ENCODE results near the gene ELOB. TPM values are rescaled to one million over a fixed set of nuclear protein-coding genes. Genes with fewer than 3 reads are reported as not detected.

ELOB gene
- polyA plus RNA-seq, 3 donors = 199 to 241 (median 210) TPM

DNA sequence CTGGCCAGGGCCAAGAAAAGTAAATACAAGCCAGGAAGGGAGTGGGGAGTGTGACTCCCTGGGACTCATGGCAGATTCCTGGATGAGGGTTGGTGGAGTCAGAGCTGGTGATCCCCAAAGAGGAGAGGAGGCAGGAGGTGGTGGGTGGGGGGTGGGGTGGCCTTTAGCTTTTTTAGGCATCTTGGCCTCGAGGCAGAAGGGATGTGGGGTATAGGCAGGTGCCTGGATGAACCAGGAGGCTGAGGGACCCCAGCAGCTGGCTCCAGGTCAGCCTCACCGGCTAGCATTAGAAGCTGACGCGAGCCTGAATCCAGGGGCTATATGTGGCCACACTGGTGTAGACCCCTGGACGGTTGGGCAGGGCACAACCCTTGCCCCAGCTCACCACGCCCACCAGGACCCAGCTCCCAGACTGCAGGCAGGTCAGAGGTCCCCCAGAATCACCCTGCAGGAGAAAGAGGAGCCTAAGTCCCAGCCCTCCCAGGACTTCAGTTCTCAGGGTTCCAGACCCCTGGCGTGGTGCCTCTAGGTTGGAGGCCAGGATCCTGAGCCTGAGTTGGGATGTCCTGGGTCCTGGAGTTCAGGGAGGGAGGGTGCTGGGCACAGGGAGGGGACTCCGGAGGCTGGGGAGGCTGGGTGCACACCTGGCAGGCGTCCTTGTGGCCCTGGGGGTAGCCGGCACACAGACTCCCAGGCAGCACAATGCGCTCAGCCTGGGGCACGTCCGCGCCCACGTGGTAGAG lies 7.4 kb upstream of the ELOB start:
- DNase-seq (ENCODE audit: low read depth in 3 of 3, low spot score in 2 of 3) = no peak

DNA sequence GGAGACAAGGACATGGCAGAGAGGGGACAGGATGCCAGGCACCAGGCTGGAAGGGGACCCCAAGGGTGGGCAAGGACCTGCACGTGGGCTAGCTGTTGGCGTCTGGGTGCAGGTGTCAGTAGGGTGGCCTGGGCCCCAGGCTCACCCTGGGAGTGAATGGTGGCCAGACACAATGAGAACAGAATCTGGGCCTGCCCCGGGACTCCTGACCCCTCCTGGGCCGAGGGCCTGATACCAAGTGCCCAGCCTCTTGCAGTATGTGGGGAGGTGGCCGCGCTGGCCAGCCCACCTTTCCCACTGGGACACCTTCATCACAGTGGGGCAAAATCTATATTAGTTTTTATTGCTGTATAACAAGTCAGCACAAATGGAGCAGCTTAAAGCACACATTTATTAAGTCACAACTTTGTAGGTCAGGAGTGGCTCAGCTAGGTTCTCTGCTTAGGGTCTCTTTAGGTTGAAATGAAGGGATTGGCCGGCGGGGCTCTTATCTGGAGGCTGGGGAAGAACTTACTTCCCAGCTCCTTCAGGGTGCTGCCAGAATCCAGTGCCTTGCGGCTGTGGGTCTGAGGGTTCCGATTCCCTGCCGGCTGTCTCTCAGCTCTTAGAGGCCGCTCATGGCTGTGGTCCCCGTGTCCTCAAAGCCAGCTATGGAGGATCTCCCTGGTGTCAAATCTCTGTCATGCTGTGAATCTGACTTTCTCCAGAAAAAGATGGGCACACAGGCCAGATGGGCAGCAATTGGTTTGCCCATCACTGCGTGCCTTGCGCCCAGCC lies 6.7 kb upstream of the ELOB start:
- no peak for DNase-seq (ENCODE audit: low read depth in 3 of 3, low spot score in 2 of 3)

DNA sequence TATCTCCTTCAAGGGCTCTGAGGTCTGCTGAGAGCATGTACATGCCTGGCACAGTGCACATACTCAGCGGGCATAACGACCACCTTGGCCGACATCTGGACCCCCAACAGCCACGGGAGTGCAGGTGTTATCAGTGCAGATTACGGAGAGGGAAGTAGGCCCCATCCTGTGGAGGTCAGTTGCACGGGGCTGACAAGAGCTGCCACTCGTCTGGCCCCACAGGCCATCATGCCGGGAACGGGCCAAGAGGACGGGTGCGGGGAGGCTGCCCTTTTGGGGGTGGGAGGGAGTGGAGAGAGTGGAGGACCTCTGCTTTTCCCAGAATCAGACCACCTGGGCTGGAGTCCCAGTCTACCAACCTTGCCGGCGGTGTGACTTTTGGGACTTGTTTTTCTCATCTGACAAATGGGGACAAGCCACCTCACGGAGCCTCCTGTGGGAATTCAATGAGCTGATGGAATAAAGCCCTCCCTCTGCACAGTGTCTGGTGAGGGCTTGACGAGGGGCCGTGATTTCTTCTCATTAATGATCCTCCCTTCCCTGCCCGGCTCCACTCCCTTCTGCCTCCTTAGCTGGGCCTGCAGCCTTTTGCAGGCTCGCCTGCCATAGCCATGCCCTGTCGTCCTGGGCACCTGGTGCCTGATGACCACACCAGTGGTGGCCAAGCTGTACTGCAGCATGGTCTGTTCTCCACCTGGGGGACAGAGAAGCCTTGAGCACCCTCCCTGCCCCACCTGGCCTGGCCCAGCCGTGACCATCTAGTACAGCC lies 5.7 kb upstream of the ELOB start:
- no peak for DNase-seq (ENCODE audit: low read depth in 3 of 3, low spot score in 2 of 3)

DNA sequence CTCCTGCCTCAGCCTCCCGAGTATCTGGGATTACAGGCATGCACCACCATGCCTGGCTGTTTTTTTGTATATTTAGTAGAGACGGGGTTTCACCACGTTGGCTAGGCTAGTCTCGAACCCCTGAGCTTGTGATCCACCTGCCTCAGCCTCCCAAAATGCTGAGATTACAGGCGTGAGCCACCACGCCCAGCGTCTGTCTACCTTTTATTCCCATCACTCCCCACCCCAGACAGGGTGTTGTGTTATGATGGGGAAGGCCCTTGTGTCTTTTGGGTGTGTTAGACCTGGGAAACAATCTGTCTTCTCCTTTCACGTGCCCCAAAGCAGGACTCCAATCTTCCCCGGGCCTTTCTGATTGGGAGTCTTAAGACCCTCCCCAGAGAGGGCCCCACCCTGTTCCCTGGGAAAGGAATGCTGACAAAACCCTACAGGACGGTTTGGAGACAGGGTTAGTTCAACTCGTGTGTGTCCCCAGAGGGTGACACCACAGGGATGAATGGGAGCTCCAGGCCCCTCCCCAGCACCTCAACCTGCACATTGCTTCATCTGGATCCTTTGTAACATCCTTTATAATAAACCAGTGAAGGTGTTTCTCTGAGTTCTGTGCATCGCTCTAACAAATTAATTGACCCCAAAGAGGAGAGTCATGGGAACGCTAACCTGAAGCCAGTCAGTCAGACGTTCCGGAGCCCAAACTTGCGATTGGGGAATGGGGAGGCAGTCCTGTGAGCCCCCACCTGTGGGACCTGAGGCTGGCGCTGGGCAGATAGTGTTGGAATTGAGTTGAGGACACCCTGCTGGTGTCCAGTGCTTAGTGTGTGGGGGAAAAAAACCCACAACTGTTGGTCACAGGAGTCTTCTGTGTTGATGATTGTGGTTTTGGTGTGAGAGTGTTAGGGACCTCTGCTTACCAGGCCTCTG lies 3.2 kb upstream of the ELOB start:
- no peak for DNase-seq (ENCODE audit: low read depth in 3 of 3, low spot score in 2 of 3)

DNA sequence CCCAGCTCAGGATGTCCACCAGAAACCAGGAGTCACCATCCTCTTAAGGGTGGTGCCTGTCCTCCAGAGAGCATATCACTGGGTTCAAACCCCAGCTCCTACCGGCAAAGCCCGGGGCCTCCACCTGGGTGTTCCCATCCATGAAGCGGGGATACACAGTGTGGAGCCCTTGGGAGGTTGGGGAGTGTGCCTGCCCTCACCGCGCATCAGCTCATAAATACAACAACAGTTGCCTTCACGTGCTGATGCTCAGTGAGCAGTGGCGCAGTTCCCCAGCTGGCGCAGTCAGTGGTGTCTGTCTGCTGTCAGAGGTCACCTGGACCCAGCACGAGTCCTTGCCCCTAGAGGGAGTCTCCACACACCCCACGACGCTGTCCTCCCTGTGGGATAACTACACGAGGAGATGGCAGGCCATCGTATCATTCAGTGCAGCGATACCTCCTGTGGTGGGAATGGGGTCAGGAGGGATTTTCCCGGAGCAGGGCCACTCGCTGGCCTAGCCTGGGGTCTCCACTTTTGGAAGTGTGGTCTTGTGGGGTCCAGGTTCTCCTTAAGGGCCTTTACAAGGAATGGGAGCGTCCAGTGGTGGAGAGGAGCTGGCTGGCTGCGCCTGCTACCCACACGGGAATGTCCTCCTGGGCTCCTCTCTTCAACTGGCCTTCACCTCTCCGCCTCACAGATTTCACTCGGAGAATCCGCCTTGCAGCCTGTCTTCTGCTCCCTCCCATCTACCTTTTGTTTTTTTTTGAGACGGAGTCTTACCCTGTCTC lies 2.3 kb upstream of the ELOB start:
- DNase-seq (ENCODE audit: low read depth in 3 of 3, low spot score in 2 of 3) = no peak

DNA sequence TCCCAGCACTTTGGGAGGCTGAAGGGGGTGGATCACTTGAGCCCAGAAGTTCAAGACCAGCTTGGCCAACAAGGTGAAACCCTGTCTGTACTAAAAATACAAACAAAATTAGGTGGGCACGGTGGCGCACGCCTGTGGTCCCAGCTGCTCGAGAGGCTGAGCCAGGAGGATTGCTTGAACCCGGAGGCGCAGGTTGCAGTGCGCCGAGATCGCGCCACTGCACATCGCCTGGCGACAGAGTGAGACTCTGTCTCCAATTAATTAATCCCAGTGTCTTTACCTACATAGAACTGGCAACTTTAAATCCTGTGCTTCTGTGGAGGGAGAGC lies 1.5 kb upstream of the ELOB start:
- DNase-seq (ENCODE audit: low read depth in 3 of 3, low spot score in 2 of 3) = no peak

DNA sequence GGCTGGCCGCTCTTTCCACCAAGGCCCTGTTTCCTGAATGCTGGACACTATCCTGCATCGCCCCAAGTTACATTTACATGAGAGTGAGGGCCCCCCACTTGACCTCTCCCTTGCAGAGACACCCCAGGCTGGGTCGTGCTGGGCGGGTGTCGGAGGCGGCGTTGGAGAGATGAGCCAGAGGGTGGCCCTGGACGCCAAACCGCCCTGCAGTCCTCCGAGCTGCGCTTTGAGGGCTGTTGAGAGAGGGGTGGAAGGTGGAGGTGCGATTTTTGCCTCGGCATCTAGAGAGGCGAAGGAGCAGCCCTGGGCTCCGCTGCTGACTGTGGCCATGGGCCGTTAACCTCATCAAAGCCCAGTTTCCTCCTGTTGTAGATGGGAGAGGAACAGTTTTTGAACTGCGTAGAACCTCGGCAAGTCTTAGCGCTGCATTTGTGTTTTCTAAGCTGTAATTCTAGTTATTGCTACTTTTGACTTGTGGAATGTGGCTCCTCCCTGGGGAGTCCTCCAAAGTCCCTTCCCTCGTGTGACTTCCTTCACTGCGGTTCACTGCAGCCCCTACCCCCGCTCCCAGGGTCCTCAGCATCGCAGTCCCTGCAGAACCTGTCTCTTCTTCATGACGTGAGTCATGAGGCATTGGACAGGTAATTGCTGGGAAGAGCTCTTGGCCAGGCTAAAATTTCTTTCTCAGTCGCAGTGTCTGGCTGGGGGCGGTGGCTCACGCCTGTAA lies 986 bp upstream of the ELOB start:
- no peak for DNase-seq (ENCODE audit: low read depth in 3 of 3, low spot score in 2 of 3)

DNA sequence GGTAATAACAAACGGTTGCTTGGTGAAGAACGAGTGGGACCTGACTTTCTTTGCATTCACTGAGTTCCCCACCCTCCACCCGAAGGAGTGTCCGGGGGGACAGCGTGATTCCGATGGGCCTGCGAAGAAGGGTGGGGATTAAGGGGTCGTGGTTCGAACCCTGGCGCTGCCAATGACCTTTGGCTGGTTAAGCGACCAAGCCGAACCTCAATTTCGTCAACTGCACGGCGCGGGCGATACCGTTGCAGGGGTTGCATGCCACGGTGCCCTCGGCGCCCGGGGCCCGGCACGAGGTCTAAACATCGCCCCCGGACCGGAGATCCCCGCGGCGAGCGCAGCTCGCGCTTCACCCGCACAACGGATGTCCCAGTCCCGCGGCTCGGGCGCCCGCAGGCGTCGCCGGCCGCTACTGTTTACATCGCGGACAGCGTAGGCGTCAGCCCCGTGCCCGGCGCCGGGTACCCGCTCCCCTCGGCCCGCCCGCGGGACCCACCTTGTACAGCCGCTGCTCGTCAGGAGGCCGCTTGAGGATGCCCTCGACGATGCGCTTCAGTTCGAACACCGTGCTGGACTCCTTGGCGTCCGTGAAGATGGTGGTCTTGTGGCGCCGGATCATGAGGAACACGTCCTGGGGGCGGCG lies 460 bp downstream of the ELOB start:
- DNase-seq (ENCODE audit: low read depth in 3 of 3, low spot score in 2 of 3) = no peak

DNA sequence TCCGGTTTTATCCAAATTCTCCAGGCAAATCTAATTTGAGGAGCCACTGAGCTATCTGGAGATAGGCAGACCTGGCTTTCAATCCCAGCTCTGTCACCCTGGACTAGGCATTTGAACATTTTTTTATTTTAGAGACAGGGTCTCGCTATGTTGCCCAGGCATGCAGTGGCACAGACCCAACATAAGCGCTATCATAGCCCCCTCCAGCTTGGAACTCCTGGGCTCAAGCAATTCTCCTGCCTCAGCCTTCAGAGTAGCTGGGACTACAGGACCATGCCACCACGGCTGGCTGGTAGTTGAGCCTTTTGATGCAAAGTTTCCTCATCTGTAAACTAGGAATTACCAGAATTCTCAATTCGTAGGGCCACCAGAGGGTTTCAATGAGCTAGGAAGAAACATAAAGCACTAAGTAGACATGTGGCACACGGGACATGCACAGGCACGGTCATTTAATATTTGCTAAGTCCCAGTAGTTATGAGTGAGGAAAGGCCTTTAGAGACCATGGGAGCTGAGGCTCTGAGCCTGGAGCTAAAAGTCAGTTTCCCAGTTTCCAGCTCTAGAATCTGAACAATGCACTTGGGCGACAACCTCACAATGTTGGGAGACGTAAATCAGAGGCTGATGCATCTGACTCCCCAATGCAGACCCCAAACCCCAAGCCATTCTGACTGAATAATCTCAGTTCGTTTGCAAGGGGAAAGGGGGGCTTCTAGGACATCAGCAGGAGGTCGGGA lies 1.1 kb downstream of the ELOB start:
- no peak for DNase-seq (ENCODE audit: low read depth in 3 of 3, low spot score in 2 of 3)

DNA sequence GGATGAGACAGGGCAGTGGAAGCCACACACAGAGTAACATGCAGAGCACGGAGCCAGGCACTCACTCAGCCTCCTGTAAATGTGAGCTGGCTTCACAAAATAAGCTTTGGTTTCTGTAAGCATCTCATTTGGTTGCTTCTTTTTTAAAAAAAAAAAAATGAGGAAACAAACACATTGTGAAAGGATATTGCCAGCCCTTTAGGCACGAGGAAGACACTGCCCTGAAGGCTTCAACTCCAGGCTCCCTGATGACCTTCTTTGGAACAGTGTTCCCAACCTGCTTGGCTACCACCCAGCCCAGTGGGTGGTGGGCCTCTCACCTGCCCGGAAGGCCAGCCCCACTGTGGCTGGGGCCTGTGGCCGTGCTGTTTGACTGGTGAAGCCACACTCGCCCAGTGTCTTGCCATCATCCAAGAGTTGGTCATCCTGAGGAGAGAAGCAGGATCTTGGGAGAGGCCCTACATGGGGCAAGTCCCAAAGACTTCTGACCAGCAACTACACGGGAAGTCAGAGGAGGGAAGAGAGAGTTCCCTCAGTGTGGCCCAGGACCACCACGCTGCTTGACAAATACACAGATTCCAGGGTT lies 1.9 kb downstream of the ELOB start:
- DNase-seq (ENCODE audit: low read depth in 3 of 3, low spot score in 2 of 3) = no peak

DNA sequence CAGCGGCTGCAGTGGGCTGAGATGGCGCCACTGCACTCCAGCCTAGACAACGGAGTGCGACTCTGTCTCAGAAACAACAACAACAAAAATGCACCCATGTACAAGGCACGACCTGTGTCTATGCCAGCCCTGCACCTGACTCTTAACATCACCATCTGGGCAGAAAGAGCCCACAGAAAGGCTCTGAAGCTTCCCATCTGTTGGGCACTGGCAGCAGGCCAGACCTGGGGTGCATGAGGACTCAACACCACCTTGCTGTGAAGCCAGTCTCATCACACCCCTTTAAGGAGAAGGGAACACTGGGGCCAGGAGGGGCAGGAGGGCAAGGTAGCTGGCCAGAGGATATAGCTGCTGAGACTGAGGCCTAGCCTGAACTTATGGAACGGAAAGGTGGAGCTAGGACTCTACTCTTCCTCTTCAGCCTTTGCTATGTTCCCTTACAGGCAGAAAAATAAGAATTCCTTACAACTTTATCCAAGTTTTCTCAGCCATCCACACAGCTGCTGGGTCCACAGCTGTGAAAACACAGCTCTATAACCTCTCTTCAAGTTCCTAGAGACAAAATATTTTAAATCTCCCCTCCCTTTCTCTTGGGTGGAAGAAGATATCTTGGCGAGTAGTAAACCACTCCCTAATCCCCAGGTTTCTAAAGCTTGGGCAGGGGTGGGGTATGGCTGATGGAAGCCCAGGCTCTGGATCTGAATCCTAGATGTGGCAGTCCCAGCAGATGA lies 2.8 kb downstream of the ELOB start:
- no peak for DNase-seq (ENCODE audit: low read depth in 3 of 3, low spot score in 2 of 3)

DNA sequence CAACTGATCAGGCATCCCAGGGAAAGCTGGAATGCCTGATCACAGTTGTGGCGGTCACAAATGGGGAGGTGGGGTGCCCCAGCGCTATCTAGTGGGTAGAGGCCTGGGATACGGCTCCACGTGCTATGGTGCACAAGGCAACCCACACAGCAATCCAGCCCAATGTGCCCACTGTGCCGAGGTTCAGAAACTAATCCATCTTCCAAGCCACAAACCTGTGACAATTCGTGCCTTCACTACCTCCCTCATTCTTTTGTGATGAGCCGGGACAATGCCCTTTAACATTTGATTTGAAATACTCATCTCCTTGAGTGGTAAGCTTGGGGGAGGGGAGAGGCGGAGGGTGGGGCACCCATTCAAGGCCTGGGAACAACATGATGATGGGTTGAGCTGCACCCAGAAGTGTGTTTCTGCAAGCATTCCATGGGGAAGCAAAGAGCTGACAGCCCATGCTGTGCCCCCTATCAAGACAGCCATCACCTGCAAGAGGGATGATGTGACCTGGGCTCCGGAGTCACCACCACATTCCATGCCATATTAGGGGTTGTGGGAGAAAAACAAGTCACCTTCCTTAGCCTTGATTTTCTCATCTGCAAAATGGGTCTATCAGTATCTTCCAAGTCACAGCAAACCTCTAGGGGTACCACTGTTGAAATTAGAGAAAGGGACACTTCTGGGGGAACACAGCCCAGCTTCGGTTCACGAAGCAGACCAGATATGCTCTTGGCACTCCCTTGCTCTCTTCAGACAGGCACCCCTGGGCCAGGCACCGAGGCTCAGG lies 3.7 kb downstream of the ELOB start:
- no peak for DNase-seq (ENCODE audit: low read depth in 3 of 3, low spot score in 2 of 3)

DNA sequence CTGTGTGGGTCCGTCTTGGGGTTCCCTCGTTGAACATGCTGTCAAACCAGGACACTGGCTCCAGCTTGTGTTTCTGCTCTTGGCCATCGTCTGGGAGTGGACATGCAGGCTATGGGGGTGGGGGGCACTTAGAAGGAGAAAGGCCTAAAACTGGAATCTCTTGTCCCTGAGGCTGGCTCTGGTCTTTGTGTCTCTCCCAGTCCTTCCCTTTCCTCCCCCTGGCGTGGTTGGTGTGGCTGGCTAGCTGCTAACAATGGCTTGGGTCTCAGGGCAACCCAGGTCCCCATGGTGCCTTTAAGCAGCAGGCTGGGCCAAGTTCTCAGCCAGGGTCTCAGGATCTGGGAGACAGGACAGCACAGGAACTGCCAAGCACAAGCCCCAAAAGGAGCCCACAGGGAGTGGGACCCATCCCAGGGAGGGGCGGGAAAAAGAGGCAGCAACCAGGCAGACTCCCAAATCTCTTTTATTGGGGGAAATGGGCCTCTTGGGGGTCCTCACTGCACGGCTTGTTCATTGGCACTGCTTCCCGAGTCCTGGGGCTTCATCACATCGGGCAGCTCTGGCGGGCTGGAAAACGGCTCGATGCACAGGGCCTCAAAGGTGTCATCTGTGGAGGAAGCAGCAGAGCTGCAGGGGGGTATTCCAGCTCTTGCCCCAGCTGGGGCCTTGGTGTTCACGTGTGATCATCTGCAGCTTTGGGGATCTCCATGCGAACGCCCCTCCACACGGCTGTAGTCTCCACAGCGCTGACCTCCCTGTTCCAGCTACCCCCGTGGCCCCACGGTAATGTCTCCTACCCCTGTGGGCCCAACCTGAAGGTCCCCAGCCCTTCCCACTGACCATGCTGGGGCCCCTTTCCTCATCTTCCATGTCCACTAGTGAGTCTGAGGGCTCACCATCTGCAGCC lies 5.3 kb downstream of the ELOB start:
- DNase-seq (ENCODE audit: low read depth in 3 of 3, low spot score in 2 of 3) = no peak

DNA sequence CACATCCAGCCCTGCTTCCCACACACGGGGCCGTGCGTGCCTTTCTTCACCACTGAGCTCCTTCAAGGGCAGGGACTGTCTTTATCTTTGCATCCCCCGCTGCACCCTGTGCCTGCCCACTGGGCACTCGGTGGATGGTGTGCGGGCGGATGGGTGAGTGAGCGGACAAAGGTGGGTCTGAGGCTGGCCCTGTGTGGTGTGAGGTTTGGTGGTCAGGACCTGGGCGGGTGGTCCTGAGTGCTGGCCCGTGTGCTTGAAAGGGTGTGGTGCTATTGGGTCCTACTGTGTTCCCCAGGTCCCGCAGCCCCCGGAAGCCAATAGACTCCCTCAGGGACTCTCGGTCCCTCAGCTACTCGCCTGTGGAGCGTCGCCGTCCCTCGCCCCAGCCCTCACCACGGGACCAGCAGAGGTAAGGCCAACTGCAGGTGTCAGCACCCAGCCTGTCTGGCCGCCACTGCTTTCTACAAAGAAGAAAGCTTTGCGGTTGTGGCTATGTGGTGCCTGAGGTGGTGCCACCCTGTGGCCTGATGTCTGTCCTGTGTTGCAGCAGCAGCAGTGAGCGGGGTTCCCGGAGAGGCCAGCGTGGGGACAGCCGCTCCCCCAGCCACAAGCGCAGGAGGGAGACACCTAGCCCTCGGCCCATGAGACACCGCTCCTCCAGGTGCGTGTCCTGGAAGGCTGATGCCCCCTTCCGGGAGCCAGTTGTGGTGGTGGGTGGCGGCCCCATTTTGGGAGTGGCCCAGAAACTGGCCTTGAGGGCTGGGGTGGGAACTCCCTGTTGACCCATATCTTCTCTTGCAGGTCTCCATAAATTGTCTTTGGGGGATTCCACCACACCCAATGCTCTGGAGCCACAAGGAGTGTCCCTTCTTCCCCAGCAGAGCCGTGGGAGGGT lies 6.8 kb downstream of the ELOB start:
- no peak for DNase-seq (ENCODE audit: low read depth in 3 of 3, low spot score in 2 of 3)
